IMR-90 (cell line): ENCODE results near the gene VAT1. TPM values are rescaled to one million over a fixed set of nuclear protein-coding genes. Genes with fewer than 3 reads are reported as not detected.

ENCODE experiments used
- ATAC-seq: fragments of 200-7000 bp; cut with Tn5 transposase; 2 replicates; pipeline ENCODE4 v1.9.1; 2020; ENCODE audit warnings: low read depth, mild to moderate bottlenecking, moderate library complexity
- BruUV-seq: library from RNA; stranded (reverse); fragments of 400-500 nt; replicated peaks from 2 replicates; lab custom pipeline; 2021; lab: Mats Ljungman, UMichigan
- CTCF ChIA-PET: fragments of 300-600 bp; formaldehyde crosslinking; extraction: SDS; loops from one replicate; lab custom pipeline; 2021; ENCODE audit warnings: antibody characterized with exemption; lab: Yijun Ruan, JAX
- POLR2A ChIA-PET: fragments of 300-600 bp; sonication (Branson Sonifier 250); formaldehyde crosslinking; loops from one replicate; lab custom pipeline; 2022; ENCODE audit warnings: antibody characterized with exemption; ENCODE audit not compliant: unreplicated experiment; lab: Charles Lee
- DNase-seq: peaks from one replicate; pipeline ENCODE4 v3.0.0; 2013
- H2AFZ ChIP-seq: replicated peaks from 2 replicates; pipeline ENCODE3; 2013; ENCODE audit warnings: low read length, mild to moderate bottlenecking; ENCODE audit not compliant: poor library complexity
- H2AK5ac ChIP-seq: 2 replicates; pipeline ENCODE4 v1.6.1; 2013; ENCODE audit warnings: low read depth, low read length, inconsistent platforms
- H2AK9ac ChIP-seq: replicated peaks from 2 replicates; pipeline ENCODE3; 2013; ENCODE audit warnings: mild to moderate bottlenecking, low read depth, low read length, moderate library complexity; ENCODE audit not compliant: poor library complexity
- H2BK120ac ChIP-seq: 2 replicates; pipeline ENCODE4 v1.6.1; 2013; ENCODE audit warnings: low read depth, low read length, inconsistent platforms
- H2BK15ac ChIP-seq: 3 replicates; pipeline ENCODE4 v1.6.1; 2013; ENCODE audit warnings: low read depth, low read length, inconsistent platforms
- H2BK20ac ChIP-seq: 2 replicates; pipeline ENCODE4 v1.6.1; 2013; ENCODE audit warnings: low read depth, mild to moderate bottlenecking, inconsistent platforms, low read length, moderate library complexity
- H2BK5ac ChIP-seq: 2 replicates; pipeline ENCODE4 v1.6.1; 2013; ENCODE audit warnings: mild to moderate bottlenecking, low read depth, low read length, inconsistent platforms; ENCODE audit not compliant: poor library complexity, severe bottlenecking
- H3K14ac ChIP-seq: replicated peaks from 2 replicates; pipeline ENCODE4 v1.6.1; 2013; ENCODE audit warnings: low read depth, low read length, inconsistent platforms
- H3K18ac ChIP-seq: 2 replicates; pipeline ENCODE4 v1.6.1; 2013; ENCODE audit warnings: low read depth, low read length, control low read depth
- H3K23ac ChIP-seq: 2 replicates; pipeline ENCODE4 v1.6.1; 2013; ENCODE audit warnings: low read depth, low read length, inconsistent platforms
- H3K27ac ChIP-seq: 2 replicates; pipeline ENCODE4 v1.5.1; 2013; ENCODE audit warnings: mild to moderate bottlenecking, control low read depth, low read length; ENCODE audit not compliant: insufficient read depth
- H3K27me3 ChIP-seq: 2 replicates; pipeline ENCODE4 v1.6.1; 2013; ENCODE audit warnings: low read length; ENCODE audit not compliant: control insufficient read depth, insufficient read depth
- H3K36me3 ChIP-seq: 2 replicates; pipeline ENCODE4 v1.6.1; 2013; ENCODE audit warnings: low read length, mixed read lengths; ENCODE audit not compliant: control insufficient read depth, insufficient read depth
- H3K4ac ChIP-seq: 2 replicates; pipeline ENCODE4 v1.6.1; 2013; ENCODE audit warnings: low read depth, low read length, inconsistent platforms
- H3K4me1 ChIP-seq: 2 replicates; pipeline ENCODE4 v1.6.1; 2013; ENCODE audit warnings: low read length, mixed read lengths; ENCODE audit not compliant: control insufficient read depth, insufficient read depth
- H3K4me2 ChIP-seq: 2 replicates; pipeline ENCODE4 v1.6.1; 2013; ENCODE audit warnings: low read depth, mild to moderate bottlenecking, control low read depth, low read length, moderate library complexity
- H3K4me3 ChIP-seq: 2 replicates; pipeline ENCODE4 v1.5.1; 2013; ENCODE audit warnings: low read depth, mild to moderate bottlenecking, control low read depth, low read length, moderate library complexity; ENCODE audit not compliant: insufficient read depth
- H3K56ac ChIP-seq: 2 replicates; pipeline ENCODE4 v1.6.1; 2013; ENCODE audit warnings: low read length, inconsistent platforms; ENCODE audit not compliant: insufficient read depth; ENCODE audit errors: extremely low read depth
- H3K79me1 ChIP-seq, 2 experiments: 2 replicates each; pipeline ENCODE4 v1.6.1; 2013; ENCODE audit warnings: low read length in 2 of 2, inconsistent platforms in 1 of 2, low read depth in 1 of 2
- H3K9ac ChIP-seq: 2 replicates; pipeline ENCODE4 v1.6.1; 2013; ENCODE audit warnings: low read depth, low read length, control low read depth
- H3K9me1 ChIP-seq: 2 replicates; pipeline ENCODE4 v1.6.1; 2013; ENCODE audit warnings: low read length, inconsistent platforms; ENCODE audit not compliant: insufficient read depth
- H3K9me3 ChIP-seq: 2 replicates; pipeline ENCODE4 v1.6.1; 2013; ENCODE audit warnings: low read length; ENCODE audit not compliant: control insufficient read depth, insufficient read depth
- H4K20me1 ChIP-seq: 2 replicates; pipeline ENCODE4 v1.6.1; 2013; ENCODE audit warnings: low read length, inconsistent platforms; ENCODE audit not compliant: insufficient read depth
- H4K5ac ChIP-seq: 2 replicates; pipeline ENCODE4 v1.6.1; 2013; ENCODE audit warnings: mild to moderate bottlenecking, low read depth, low read length, control low read depth
- H4K8ac ChIP-seq, 2 experiments: 2 replicates each; pipeline ENCODE4 v1.6.1; 2013; ENCODE audit warnings: low read depth in 2 of 2, low read length in 2 of 2, control low read depth in 1 of 2, inconsistent platforms in 1 of 2
- H4K91ac ChIP-seq: 2 replicates; pipeline ENCODE4 v1.6.1; 2013; ENCODE audit warnings: low read depth, low read length, inconsistent platforms; ENCODE audit not compliant: insufficient read depth
- BHLHE40 ChIP-seq: fragments of 150-350 bp; IDR thresholded peaks from 2 replicates; pipeline ENCODE4 v1.6.1; 2016; ENCODE audit warnings: mild to moderate bottlenecking, low read depth, low read length
- CHD1 ChIP-seq: IDR thresholded peaks from 2 replicates; pipeline ENCODE4 v1.6.1; 2012; ENCODE audit warnings: low read depth, low read length, improper control_type of control experiment
- CTCF ChIP-seq: conservative IDR thresholded peaks from 2 replicates; pipeline ENCODE4 v1.5.1; 2012; ENCODE audit warnings: mild to moderate bottlenecking, low read depth, low read length, improper control_type of control experiment
- FOS ChIP-seq: fragments of 150-350 bp; IDR thresholded peaks from 2 replicates; pipeline ENCODE4 v1.6.1; 2016; ENCODE audit warnings: low read depth, low read length
- MAZ ChIP-seq: IDR thresholded peaks from 2 replicates; pipeline ENCODE4 v1.6.1; 2012; ENCODE audit warnings: low read depth, mild to moderate bottlenecking, low read length, improper control_type of control experiment, moderate library complexity, borderline replicate concordance
- MXI1 ChIP-seq: IDR thresholded peaks from 2 replicates; pipeline ENCODE4 v1.6.1; 2012; ENCODE audit warnings: low read depth, mild to moderate bottlenecking, low read length, moderate library complexity, borderline replicate concordance
- NFE2L2 ChIP-seq: fragments of 150-350 bp; IDR thresholded peaks from 2 replicates; pipeline ENCODE4 v1.6.1; 2016; ENCODE audit warnings: low read depth, mild to moderate bottlenecking, low read length
- POLR2A ChIP-seq: IDR thresholded peaks from 2 replicates; pipeline ENCODE4 v1.6.1; 2012; ENCODE audit warnings: mild to moderate bottlenecking, low read depth, low read length
- RCOR1 ChIP-seq: IDR thresholded peaks from 2 replicates; pipeline ENCODE4 v1.6.1; 2012; ENCODE audit warnings: mild to moderate bottlenecking, low read length, improper control_type of control experiment; ENCODE audit not compliant: insufficient replicate concordance
- WGBS, 2 experiments: methylation state at CpG; one replicate each; pipeline versions ENCODE4 v1.1.5 to v1.1.7; 2013; ENCODE audit warnings: missing lambda C conversion rate in 2 of 2; ENCODE audit not compliant: insufficient read length in 1 of 2; ENCODE audit errors: extremely low coverage in 2 of 2; 5-methylcytosine and 5-hydroxymethylcytosine counted together
- dilution Hi-C: fragments of 300-500 bp; cut with HindIII; formaldehyde crosslinking; loops from one replicate; pipeline ENCODE4 v1.14.3; 2018; ENCODE audit warnings: low sequenced_read_pairs; ENCODE audit not compliant: unreplicated experiment
- in situ Hi-C: fragments of 300-500 bp; cut with MboI; formaldehyde crosslinking; loops from 3 replicates; pipeline ENCODE4 v1.14.3; 2019; ENCODE audit warnings: low sequenced_read_pairs, inconsistent platforms, mixed read lengths
- intact Hi-C: fragments of 100-400 bp; cut with micrococcal nuclease; formaldehyde crosslinking; loops from 2 replicates; pipeline ENCODE4 v1.10.0; 2022
- polyA plus RNA-seq, 3 experiments: library from polyadenylated mRNA; depleted of rRNA; stranded (reverse); fragments of >200 nt; gene quantifications; 2 replicates each; pipeline ENCODE4 v1.2.3, GENCODE V29; 2012; ENCODE audit warnings: low replicate concordance in 1 of 3
- total RNA-seq: library from RNA; depleted of rRNA; stranded (reverse); fragments of >200 nt; gene quantifications from 2 replicates; pipeline ENCODE4 v1.2.3, GENCODE V29; 2012

VAT1 gene
- total and polyA plus RNA-seq, 2 of the 4 experiments (the other 2 are of a cell fraction), result 97.3 to 101 TPM

- H2AFZ ChIP-seq, result no peak overlapping the region
- no peak overlapping the region for H4K5ac ChIP-seq
- BruUV-seq, result no TSS peak
- H3K18ac ChIP-seq, result no peak overlapping the region
- DNase-seq (no peak), ATAC-seq (no peak)
- H3K56ac ChIP-seq, result no peak overlapping the region
- no peak overlapping the region for H2AK5ac ChIP-seq
- TF ChIP-seq CTCF (no peak), RCOR1 (no peak), CHD1 (no peak), FOS (no peak), MAZ (no peak), NFE2L2 (no peak), BHLHE40 (no peak), MXI1 (no peak), POLR2A (no peak)
- no peak overlapping the region for H3K4me3 ChIP-seq
- no peak overlapping the region for H3K9ac ChIP-seq
- dilution Hi-C loops, result no loop called here
- H2BK20ac ChIP-seq, result no peak overlapping the region
- no peak overlapping the region for H3K4me2 ChIP-seq
- peaks cover 6% of the 10 kb centered on the region for H3K4me1 ChIP-seq
- no peak overlapping the region for H3K23ac ChIP-seq
- H3K79me1 ChIP-seq, result no peaks in the 10 kb centered on the region
- no peaks in the 10 kb centered on the region for H3K36me3 ChIP-seq
- H3K9me3 ChIP-seq, result no peaks in the 10 kb centered on the region
- in situ Hi-C loops, result no loop called here
- intact Hi-C loops, result no loop called here
- CTCF ChIA-PET, result no interaction called here
- no peak overlapping the region for H2BK15ac ChIP-seq
- POLR2A ChIA-PET, result no interaction called here
- no peak overlapping the region for H3K27ac ChIP-seq
- H4K8ac ChIP-seq, result no peak overlapping the region
- H3K4ac ChIP-seq, result no peak overlapping the region
- H4K20me1 ChIP-seq, result no peaks in the 10 kb centered on the region
- no peak overlapping the region for H2AK9ac ChIP-seq
- H2BK120ac ChIP-seq, result no peak overlapping the region
- H3K27me3 ChIP-seq, result no peaks in the 10 kb centered on the region
- H3K14ac ChIP-seq, result no peak overlapping the region
- H4K91ac ChIP-seq, result no peak overlapping the region
- H3K9me1 ChIP-seq, result 0 out of 2 replicates have a peak, but pooled peaks cover 3% of the 10 kb centered on the region
- H2BK5ac ChIP-seq, result no peak overlapping the region
- WGBS, 2 experiments, result no CpG with 5 or more reads among the region's 2 CpGs
Measured at GRCh38 chr17:43040655-43041054, 18.5 kb upstream of the VAT1 start.
